Left lung (tissue), 10 donors: Measurements from ENCODE around the gene PGBD5. TPM values are rescaled to one million over a fixed set of nuclear protein-coding genes. Genes with fewer than 3 reads are reported as not detected.

Source experiments
- ATAC-seq: fragments of 200-7000 bp; cut with Tn5 transposase; one replicate; pipeline ENCODE4 v1.9.1; 2020; ENCODE audit warnings: moderate library complexity
- DNase-seq, 4 donors: peaks; one replicate each; pipeline ENCODE4 v3.0.0-alpha.2; 2013 to 2020
- H3K27ac ChIP-seq, 2 donors: fragments of 200-600 bp; sonication (generic) in 1 of 2; one replicate each; pipeline versions ENCODE4 v1.5.0 to v1.8.0; 2020 to 2021
- H3K27me3 ChIP-seq, 2 donors: fragments of 200-600 bp; sonication (generic) in 1 of 2; one replicate each; pipeline versions ENCODE4 v1.5.0 to v1.8.0; 2020 to 2021
- H3K36me3 ChIP-seq, 2 donors: fragments of 200-600 bp; sonication (generic) in 1 of 2; one replicate each; pipeline versions ENCODE4 v1.5.0 to v1.8.0; 2020 to 2021
- H3K4me1 ChIP-seq, 2 donors: fragments of 200-600 bp; one replicate each; pipeline ENCODE4 v1.8.0; 2021
- H3K4me3 ChIP-seq, 2 donors: fragments of 200-600 bp; sonication (generic) in 1 of 2; one replicate each; pipeline versions ENCODE4 v1.5.0 to v1.8.0; 2020 to 2021; ENCODE audit warnings: mild to moderate bottlenecking in 1 of 2
- H3K9me3 ChIP-seq, 2 donors: fragments of 200-600 bp; sonication (generic) in 1 of 2; one replicate each; pipeline versions ENCODE4 v1.5.0 to v1.8.0; 2020 to 2021
- CTCF ChIP-seq, 2 donors: fragments of 200-600 bp; sonication (generic) in 1 of 2; IDR thresholded peaks; one replicate each; pipeline versions ENCODE4 v1.5.0 to v1.8.0; 2021; ENCODE audit warnings: antibody characterized with exemption in 2 of 2
- intact Hi-C, 2 donors: fragments of 100-400 bp; cut with DNase I; formaldehyde crosslinking; loops; one replicate each; pipeline versions ENCODE4 v1.11.2 to v1.14.2; 2022
- polyA plus RNA-seq, 6 donors: library from polyadenylated mRNA; unstranded; fragments of 120-200 nt; gene quantifications; one replicate each; pipeline ENCODE4 v1.2.1, GENCODE V29; 2013; ENCODE audit not compliant: insufficient read length in 6 of 6
- total RNA-seq, 2 donors: library from RNA; stranded (reverse); fragmentation: NEBNext Ultra II Directional; extraction: Animal tissue kit (Norgen Biotek cat#: 25700); gene quantifications; one replicate each; pipeline ENCODE4 v1.2.1, GENCODE V29; 2021
- donor health status: DM: no; HTN: yes; CAD: no.
- donor health status: DM: no; HTN: no; CAD: no.

PGBD5 gene
- total and polyA plus RNA-seq, 8 donors: 2.3 to 10.1 (median 4.8) TPM

DNA sequence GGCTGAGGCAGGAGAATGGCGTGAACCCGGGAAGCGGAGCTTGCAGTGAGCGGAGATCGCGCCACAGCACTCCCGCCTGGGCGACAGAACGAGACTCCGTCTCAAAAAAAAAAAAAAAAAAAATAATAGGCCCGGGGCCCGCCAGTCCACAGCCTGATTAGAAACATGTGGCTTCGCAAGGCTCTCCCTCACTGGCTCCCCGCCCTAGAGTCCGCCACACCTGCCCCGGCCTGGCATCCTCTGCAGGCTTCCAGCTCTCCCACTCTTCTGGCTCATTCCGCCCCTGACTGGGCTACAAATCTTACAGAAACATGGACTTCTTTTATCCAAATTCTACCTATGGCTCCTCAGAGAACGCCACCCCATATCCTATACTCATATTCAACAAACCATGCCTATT, 32.4 kb downstream of the PGBD5 start:
- intact Hi-C loops: no loop called here
- no peaks in the 10 kb centered on the region for H3K9me3 ChIP-seq
- H3K4me1 ChIP-seq: no peaks in the 10 kb centered on the region
- ATAC-seq (no peak), DNase-seq (no peak)
- no peak overlapping the region for H3K27ac ChIP-seq
- H3K36me3 ChIP-seq: no peaks in the 10 kb centered on the region
- peaks cover 0 to 8% of the 10 kb centered on the region in 2 donors for H3K27me3 ChIP-seq
- no peak overlapping the region for H3K4me3 ChIP-seq
- TF ChIP-seq CTCF (IDR thresholded peaks at IDR 0.05): no peak

- Histone ChIP-seq H3K4me1 (no peaks in the 10 kb centered on the region), H3K9me3 (no peaks in the 10 kb centered on the region), H3K36me3 (no peaks in the 10 kb centered on the region), H3K27ac (no peak overlapping the region), H3K27me3 (peaks cover 0 to 8% of the 10 kb centered on the region in 2 donors), H3K4me3 (no peak overlapping the region)
- intact Hi-C loops: no loop called here
- DNase-seq (no peak), ATAC-seq (no peak)
- TF ChIP-seq CTCF (IDR thresholded peaks at IDR 0.05): no peak
These were observed 33.1 kb downstream of the PGBD5 start for GRCh38 chr1:230392920-230393521.

DNA sequence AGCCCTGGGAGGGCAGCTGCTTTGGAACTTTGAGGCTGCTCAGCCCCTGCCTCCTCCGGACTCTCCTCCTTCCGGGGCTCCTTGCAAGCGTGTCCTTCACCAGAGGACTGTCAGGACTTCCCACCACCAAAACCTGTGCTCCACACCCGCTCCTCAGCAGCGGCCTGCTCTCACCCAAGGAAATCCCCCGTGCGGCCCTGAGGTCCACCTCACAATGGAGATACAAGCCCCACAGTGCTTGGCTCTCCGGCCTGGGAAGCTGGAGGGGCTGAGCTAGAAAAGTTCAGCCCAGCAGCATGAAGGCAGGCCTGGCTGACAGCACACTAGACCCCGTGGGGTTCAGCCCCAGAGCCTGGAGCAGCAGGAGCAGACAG, 33.6 kb downstream of the PGBD5 start:
- no peak for DNase-seq
- TF ChIP-seq CTCF (IDR thresholded peaks at IDR 0.05): no peak
- Histone ChIP-seq H3K4me1 (no peaks in the 10 kb centered on the region), H3K27ac (no peak overlapping the region), H3K36me3 (no peaks in the 10 kb centered on the region), H3K27me3 (peaks cover 0 to 8% of the 10 kb centered on the region in 2 donors), H3K9me3 (no peaks in the 10 kb centered on the region), H3K4me3 (no peak overlapping the region)
- intact Hi-C loops: no loop called here
- ATAC-seq: no peak

GRCh38 chr1:230391776-230392535, 34.2 kb downstream of the PGBD5 start:
- no peak for ATAC-seq
- intact Hi-C loops: no loop called here
- peaks cover 0 to 8% of the 10 kb centered on the region in 2 donors for H3K27me3 ChIP-seq
- DNase-seq: no peak
- no peaks in the 10 kb centered on the region for H3K9me3 ChIP-seq
- no peaks in the 10 kb centered on the region for H3K36me3 ChIP-seq
- no peaks in the 10 kb centered on the region for H3K4me1 ChIP-seq
- no peak overlapping the region for H3K27ac ChIP-seq
- H3K4me3 ChIP-seq: no peak overlapping the region
- TF ChIP-seq CTCF (IDR thresholded peaks at IDR 0.05): no peak

DNA sequence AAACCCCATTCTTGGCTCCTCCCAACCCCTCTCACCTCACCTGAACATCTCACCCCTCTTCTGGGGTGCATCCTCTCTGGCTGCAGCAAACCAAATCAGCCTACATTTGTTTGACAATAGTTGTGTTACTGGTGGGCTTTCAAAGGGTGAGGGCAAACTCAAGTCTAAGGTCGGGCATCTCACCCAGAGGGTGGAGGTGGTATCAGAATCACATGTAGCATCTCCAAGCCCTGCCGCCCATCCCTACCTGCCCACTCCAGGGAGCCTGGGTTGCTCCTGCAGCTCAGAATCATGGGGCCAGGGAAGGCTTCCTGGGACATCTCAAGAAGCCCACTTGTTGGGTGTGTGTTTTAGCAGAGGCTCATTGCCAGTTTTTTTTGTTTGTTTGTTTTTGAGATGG, 35.8 kb downstream of the PGBD5 start:
- peaks cover 0 to 8% of the 10 kb centered on the region in 2 donors for H3K27me3 ChIP-seq
- ATAC-seq (no peak), DNase-seq (no peak)
- no peak for TF ChIP-seq CTCF (IDR thresholded peaks at IDR 0.05)
- no peaks in the 10 kb centered on the region for H3K4me1 ChIP-seq
- no peaks in the 10 kb centered on the region for H3K9me3 ChIP-seq
- no peak overlapping the region for H3K27ac ChIP-seq
- H3K4me3 ChIP-seq: no peak overlapping the region
- intact Hi-C loops: no loop called here
- H3K36me3 ChIP-seq: no peaks in the 10 kb centered on the region
